A673 (cell line): Measurements from ENCODE around the gene ABCC11.

Experiments
- CTCF ChIP-seq: fragments of 300-800, 200-600 bp; sonication (generic); conservative IDR thresholded peaks from 2 replicates; pipeline ENCODE4 v1.5.1; 2017; ENCODE audit warnings: low read depth, mild to moderate bottlenecking, antibody characterized with exemption, low read length, moderate library complexity, mixed read lengths
- EZH2 ChIP-seq: fragments of 200-600 bp; sonication (generic); IDR thresholded peaks from 2 replicates; pipeline ENCODE4 v1.6.1; 2017; ENCODE audit warnings: borderline replicate concordance, low read depth, mild to moderate bottlenecking, mixed read lengths, antibody characterized with exemption, low read length; ENCODE audit not compliant: poor library complexity, severe bottlenecking

- TF ChIP-seq CTCF (no peak), EZH2 (no peak)
Observed at GRCh38 chr16:48294724-48295123, 47.4 kb upstream of the ABCC11 start.
